Measurements from ENCODE around the gene GPR45. TPM values are rescaled to one million over a fixed set of nuclear protein-coding genes. Genes with fewer than 3 reads are reported as not detected.

GPR45 gene
- total and polyA plus RNA-seq, 2 donors (not counting 3 experiments of a cell fraction or from before 2014, with no cell fraction given) = not detected

DNA sequence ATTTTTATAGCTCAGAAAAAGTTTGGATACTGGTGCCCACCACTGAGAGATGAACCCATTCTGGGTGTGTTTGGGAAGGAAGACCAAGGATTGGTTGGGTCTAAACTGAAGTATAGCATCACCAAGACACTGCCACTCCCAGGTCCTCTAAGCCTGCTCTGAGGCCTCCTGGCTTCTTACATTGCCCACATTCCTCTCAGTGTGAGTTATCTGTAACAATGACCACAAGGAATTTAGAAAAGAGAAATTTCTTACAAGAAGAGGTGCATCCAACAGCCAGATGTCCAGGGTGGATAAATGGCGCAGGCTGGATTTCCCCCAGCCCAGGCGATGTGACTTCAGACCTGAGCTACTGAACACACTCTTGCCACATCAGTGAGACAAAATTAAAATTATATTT lies 1.6 kb upstream of the GPR45 start:
- BruUV-seq (replicated peaks) = no TSS peak
- Histone ChIP-seq H3K9ac (replicated peaks; ENCODE audit: extremely low read depth, insufficient read depth, low read length) (no peak overlapping the region), H3K27ac (ENCODE audit: insufficient read depth, low read depth, low read length) (no peak overlapping the region), H3K79me2 (ENCODE audit: control insufficient read depth, insufficient read depth, low read length) (no peaks in the 10 kb centered on the region), H3K27me3 (ENCODE audit: control insufficient read depth in 2 of 2, insufficient read depth in 2 of 2, low read length in 2 of 2) (peaks cover 2 to 7% of the 10 kb centered on the region in 2 experiments), H4K20me1 (replicated peaks; ENCODE audit: control insufficient read depth, extremely low read depth, insufficient read depth, low read length) (no peaks in the 10 kb centered on the region), H2AFZ (ENCODE audit: low read depth, low read length) (no peak overlapping the region), H3K4me1 (ENCODE audit: control insufficient read depth, extremely low read depth, insufficient read depth, low read length) (peaks cover 4% of the 10 kb centered on the region), H3K9me1 (replicated peaks; ENCODE audit: control insufficient read depth, extremely low read depth, insufficient read depth, low read length) (no peaks in the 10 kb centered on the region), H3K36me3 (ENCODE audit: control insufficient read depth in 2 of 2, extremely low read depth in 1 of 2, insufficient read depth in 2 of 2, low read length in 2 of 2) (no peaks in the 10 kb centered on the region), H3K9me3 (replicated peaks; ENCODE audit: control insufficient read depth, insufficient read depth, low read length) (no peaks in the 10 kb centered on the region), H3K4me3 (replicated peaks in 1 of 3; ENCODE audit: insufficient read depth in 1 of 3, low read depth in 1 of 3, low read length in 3 of 3) (no peak overlapping the region), H3K4me2 (ENCODE audit: insufficient read depth, low read length) (no peak overlapping the region)
- intact Hi-C loops (cut with micrococcal nuclease) = loop anchor here (5.0 kb wide), 1 partner anchor 282 kb away; no protein-coding TSS in a partner anchor
- no peak for FAIRE-seq
- no peak for TF ChIP-seq POLR2AphosphoS5 (IDR thresholded peaks at IDR 0.05; ENCODE audit: insufficient read depth, low read depth, low read length)
- no peak for TF ChIP-seq POLR2A (IDR thresholded peaks at IDR 0.05; ENCODE audit: low read depth, low read length)
- TF ChIP-seq, protein P1, sequence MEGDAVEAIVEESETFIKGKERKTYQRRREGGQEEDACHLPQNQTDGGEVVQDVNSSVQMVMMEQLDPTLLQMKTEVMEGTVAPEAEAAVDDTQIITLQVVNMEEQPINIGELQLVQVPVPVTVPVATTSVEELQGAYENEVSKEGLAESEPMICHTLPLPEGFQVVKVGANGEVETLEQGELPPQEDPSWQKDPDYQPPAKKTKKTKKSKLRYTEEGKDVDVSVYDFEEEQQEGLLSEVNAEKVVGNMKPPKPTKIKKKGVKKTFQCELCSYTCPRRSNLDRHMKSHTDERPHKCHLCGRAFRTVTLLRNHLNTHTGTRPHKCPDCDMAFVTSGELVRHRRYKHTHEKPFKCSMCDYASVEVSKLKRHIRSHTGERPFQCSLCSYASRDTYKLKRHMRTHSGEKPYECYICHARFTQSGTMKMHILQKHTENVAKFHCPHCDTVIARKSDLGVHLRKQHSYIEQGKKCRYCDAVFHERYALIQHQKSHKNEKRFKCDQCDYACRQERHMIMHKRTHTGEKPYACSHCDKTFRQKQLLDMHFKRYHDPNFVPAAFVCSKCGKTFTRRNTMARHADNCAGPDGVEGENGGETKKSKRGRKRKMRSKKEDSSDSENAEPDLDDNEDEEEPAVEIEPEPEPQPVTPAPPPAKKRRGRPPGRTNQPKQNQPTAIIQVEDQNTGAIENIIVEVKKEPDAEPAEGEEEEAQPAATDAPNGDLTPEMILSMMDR (IDR thresholded peaks at IDR 0.05; ENCODE audit: extremely low read depth in 1 of 2, insufficient read depth in 1 of 2, low read depth in 1 of 2, low read length in 2 of 2) = no peak
- TF ChIP-seq JUN (IDR thresholded peaks at IDR 0.05; ENCODE audit: borderline replicate concordance, insufficient read depth, insufficient read length, low read depth) = no peak
- TF ChIP-seq EZH2 (IDR thresholded peaks at IDR 0.05; ENCODE audit: borderline replicate concordance, low read depth, low read length, severe bottlenecking) = no peak
- no peak for TF ChIP-seq GATA2 (IDR thresholded peaks at IDR 0.05; ENCODE audit: insufficient read depth, insufficient read length, low read depth, low read length)
- no peak for TF ChIP-seq MYC (IDR thresholded peaks at IDR 0.05; ENCODE audit: low read depth, low read length)
- TF ChIP-seq, protein P2, sequence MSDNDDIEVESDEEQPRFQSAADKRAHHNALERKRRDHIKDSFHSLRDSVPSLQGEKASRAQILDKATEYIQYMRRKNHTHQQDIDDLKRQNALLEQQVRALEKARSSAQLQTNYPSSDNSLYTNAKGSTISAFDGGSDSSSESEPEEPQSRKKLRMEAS (IDR thresholded peaks at IDR 0.05; ENCODE audit: insufficient read depth, insufficient read length) = no peak
- TF ChIP-seq FOS (IDR thresholded peaks at IDR 0.05; ENCODE audit: borderline replicate concordance, insufficient read depth, low read length) = no peak
- dilution Hi-C loops (cut with MboI; ENCODE audit: extremely low pct_ligation_motif_present, low sequenced_read_pairs) = no loop called here
- DNase-seq (ENCODE audit: low read depth, low spot score) = no peak
- ChIA-PET POLR2A (no interaction called here), CTCF (interaction anchor here (1.0 to 7.6 kb wide), 2 partner anchors 52 to 124 kb away, joined by 4 to 225 read pairs; no protein-coding TSS in a partner anchor)

Data from endothelial cell of umbilical vein (primary cell).